HG03025 (cell line): ENCODE data around the gene NCF1.
"Not testable (repeated sequence)": the region's sequence is repeated elsewhere in the genome, so short reads cannot be mapped to it uniquely, and the experiment has no call there.

Experiments used
- ATAC-seq: cut with Tn5 transposase; IDR thresholded peaks from one replicate; pipeline ENCODE4 v1.9.1; 2021; ENCODE audit warnings: mild to moderate bottlenecking, moderate library complexity; ENCODE audit not compliant: unreplicated experiment, low FRiP score

NCF1 gene

GRCh38 chr7:74773760-74774750, at the start of gene NCF1:
TSS of gene NCF1 (plus strand) at chr7:74774011. CDS start at chr7:74774032, 21 bp downstream.
- peak; percentile 72 for ATAC-seq

GRCh38 chr7:74725840-74726239, 48.0 kb upstream of the NCF1 start:
- ATAC-seq = no peak

GRCh38 chr7:74726309-74727101, 47.3 kb upstream of the NCF1 start:
- no peak for ATAC-seq

GRCh38 chr7:74728686-74729085, 45.1 kb upstream of the NCF1 start:
- not testable (repeated sequence) for ATAC-seq

- not testable (repeated sequence) for ATAC-seq
These were observed 43.6 kb upstream of the NCF1 start for GRCh38 chr7:74730186-74730585.

- ATAC-seq = not testable (repeated sequence)
These were observed 33.7 kb upstream of the NCF1 start for GRCh38 chr7:74739974-74740703.

- not testable (repeated sequence) for ATAC-seq
These were observed 29.8 kb upstream of the NCF1 start for GRCh38 chr7:74743936-74744557.

GRCh38 chr7:74753921-74754482, 19.8 kb upstream of the NCF1 start:
- ATAC-seq = not testable (repeated sequence)

GRCh38 chr7:74756673-74757072, 17.1 kb upstream of the NCF1 start:
- ATAC-seq = not testable (repeated sequence)

GRCh38 chr7:74758268-74758667, 15.5 kb upstream of the NCF1 start:
- ATAC-seq = not testable (repeated sequence)

GRCh38 chr7:74758982-74759381, 14.8 kb upstream of the NCF1 start:
- ATAC-seq = not testable (repeated sequence)

GRCh38 chr7:74765205-74765918, 8.4 kb upstream of the NCF1 start:
- ATAC-seq = not testable (repeated sequence)

GRCh38 chr7:74766509-74766908, 7.3 kb upstream of the NCF1 start:
- ATAC-seq = not testable (repeated sequence)

- not testable (repeated sequence) for ATAC-seq
These were observed 6.8 kb upstream of the NCF1 start for GRCh38 chr7:74766991-74767390.

GRCh38 chr7:74770062-74770461, 3.7 kb upstream of the NCF1 start:
- ATAC-seq = not testable (repeated sequence)

GRCh38 chr7:74772093-74772492, 1.7 kb upstream of the NCF1 start:
- not testable (repeated sequence) for ATAC-seq

GRCh38 chr7:74775111-74775510, 1.3 kb downstream of the NCF1 start:
- not testable (repeated sequence) for ATAC-seq

- ATAC-seq = not testable (repeated sequence)
These were observed 5.2 kb downstream of the NCF1 start for GRCh38 chr7:74779053-74779452.

- ATAC-seq = not testable (repeated sequence)
These were observed 7.9 kb downstream of the NCF1 start for GRCh38 chr7:74781746-74782145.
